T-helper 2 cell (primary cell): Measurements from ENCODE around the gene EIF4G3.
"Not testable (repeated sequence)": the region's sequence is repeated elsewhere in the genome, so short reads cannot be mapped to it uniquely, and the experiment has no call there.

ENCODE experiments used
- DNase-seq, 5 experiments: peaks; one replicate each; pipeline versions ENCODE4 v3.0.0 to v3.0.0-alpha.2; 2012 to 2022

The EIF4G3 gene

GRCh38 chr1:20867847-20868246 lies 308.9 kb downstream of the EIF4G3 start:
- DNase-seq: no peak

- DNase-seq: no peak
Observed at GRCh38 chr1:20867062-20867461, 309.6 kb downstream of the EIF4G3 start.

GRCh38 chr1:20865001-20865400 lies 311.7 kb downstream of the EIF4G3 start:
- DNase-seq: no peak

DNA sequence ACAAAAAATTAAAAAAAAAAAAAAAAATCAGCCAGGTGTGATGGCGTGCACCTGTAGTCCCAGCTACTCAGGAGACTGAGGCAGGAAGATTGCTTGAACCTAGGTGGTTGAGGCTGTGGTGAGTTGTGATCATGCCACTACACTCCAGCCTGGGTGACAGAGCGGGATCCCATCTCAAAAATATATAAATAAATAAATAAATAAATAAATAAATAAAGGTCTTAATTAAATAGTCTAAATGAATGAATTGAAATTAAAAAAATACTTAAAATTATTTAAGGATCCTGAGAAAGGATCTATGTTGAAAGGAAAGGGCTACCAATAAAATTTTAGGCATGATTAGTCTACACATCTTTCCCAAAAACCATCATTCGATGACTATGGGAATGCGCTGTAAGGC lies 322.2 kb downstream of the EIF4G3 start:
- no peak for DNase-seq

GRCh38 chr1:20851791-20852190 lies 324.9 kb downstream of the EIF4G3 start:
- not testable (repeated sequence) for DNase-seq

- no peak for DNase-seq
Observed at GRCh38 chr1:20850021-20850420, 326.7 kb downstream of the EIF4G3 start.

DNA sequence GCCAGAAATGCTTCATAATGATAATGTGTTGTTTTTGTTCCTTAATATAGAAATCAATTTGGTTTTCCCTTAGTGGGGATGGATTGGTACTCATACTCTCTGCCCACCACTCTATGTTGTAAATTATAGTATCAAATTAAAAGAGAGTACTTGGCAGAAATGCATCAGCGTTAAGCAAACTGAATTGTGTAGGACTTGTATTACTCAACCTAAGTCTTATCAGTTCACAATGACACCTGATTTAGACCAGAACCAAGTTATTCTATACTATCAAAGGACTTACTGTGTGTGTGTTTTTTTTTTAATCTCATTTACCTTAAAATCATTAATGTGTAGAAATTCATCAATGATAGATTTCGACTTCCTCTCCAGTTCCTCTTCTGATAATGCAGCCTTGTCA lies 327.6 kb downstream of the EIF4G3 start:
- no peak for DNase-seq

GRCh38 chr1:20848162-20848561 lies 328.5 kb downstream of the EIF4G3 start:
- DNase-seq: no peak

- no peak for DNase-seq
Observed at GRCh38 chr1:20847611-20848080, 329.1 kb downstream of the EIF4G3 start.

GRCh38 chr1:20846461-20847374 lies 330.0 kb downstream of the EIF4G3 start:
- DNase-seq: no peak

- no peak for DNase-seq
Observed at GRCh38 chr1:20840731-20841130, 336.0 kb downstream of the EIF4G3 start.

DNA sequence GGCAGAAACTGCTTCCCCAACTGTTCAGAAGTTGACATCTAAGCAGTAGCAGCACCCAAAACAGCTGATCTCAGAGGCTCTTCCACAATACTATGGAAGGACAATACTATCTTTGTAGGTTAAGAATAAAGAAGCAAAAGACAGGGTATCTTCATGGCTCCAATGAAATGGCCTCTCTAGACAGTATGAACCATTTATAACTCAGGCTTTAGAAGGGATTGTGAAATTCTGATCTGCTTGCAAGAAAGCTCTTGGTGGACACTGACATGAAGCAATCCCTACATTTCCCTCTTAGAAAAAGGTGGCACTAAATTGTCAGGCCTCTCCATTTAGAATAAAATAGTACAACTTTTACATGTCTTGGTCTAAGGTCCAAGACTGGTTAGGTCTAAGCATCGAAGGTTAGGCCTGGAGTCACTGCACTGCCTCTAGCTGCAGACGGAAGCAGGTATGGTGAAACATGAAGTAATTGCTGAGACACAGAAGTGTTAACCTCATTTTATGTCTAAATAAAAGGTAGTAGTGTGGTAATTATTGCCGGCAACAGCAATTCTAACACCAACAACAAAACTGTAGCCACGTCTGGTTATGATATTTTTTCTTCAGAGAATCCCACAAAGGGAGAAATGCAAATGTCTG lies 339.0 kb downstream of the EIF4G3 start:
- no peak for DNase-seq

DNA sequence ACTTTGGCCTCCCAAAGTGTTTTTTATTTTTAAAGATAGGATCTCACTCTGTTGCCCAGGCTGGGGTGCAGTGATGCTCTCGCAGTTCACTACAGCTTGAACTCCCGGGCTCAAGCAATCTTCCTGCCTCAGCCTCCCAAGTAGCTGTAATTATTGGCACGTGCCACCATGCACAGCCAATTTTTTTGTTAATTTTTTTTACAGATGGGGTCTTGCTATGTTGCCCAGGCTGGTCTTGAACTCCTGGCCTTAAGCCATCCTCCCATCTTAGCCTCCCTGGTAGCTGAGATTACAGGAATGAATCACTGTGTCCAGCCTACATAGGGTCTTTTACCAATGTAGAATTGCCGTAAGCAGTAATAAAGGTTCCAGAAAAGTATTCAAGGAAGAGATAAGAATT lies 340.5 kb downstream of the EIF4G3 start:
- DNase-seq: no peak

- DNase-seq: no peak
Observed at GRCh38 chr1:20834780-20835179, 341.9 kb downstream of the EIF4G3 start.

GRCh38 chr1:20834192-20834591 lies 342.5 kb downstream of the EIF4G3 start:
- no peak for DNase-seq

DNA sequence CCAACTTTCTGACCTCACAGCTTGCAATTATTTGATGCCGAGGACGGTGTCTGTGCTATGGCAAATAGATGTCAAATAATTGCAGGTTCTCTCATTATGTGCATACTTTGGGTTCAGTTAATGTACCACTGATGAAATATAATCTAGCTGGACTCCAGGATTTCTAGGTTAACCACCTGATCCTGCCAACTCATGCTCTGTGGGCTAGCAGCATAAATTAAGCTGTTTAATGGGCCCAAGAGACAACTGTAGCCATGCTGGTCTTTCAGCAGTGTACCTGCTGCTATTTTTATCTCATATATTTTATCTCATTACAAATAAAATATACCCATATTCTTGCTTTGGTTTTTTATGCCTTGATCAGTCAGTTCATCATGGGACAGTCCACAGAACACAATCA lies 346.3 kb downstream of the EIF4G3 start:
- no peak for DNase-seq

DNA sequence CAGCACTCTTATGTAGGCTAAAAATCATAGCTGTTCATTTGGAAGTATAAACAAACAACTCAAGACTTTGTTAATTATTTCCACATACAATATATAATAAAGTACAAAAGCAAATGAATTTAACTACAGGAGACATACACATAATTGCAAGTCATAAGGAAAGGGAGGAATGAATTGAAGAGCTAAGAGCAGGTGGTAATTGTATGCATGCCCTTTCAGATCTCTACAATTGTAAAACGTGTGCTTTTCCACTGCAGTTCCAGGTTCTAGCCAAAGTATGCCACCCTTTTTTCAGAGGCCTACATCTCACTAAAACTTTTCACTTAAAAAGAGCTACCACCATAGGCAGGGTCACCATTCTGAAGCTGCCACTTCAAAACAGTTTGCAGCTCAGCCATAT lies 346.8 kb downstream of the EIF4G3 start:
- DNase-seq: no peak

DNA sequence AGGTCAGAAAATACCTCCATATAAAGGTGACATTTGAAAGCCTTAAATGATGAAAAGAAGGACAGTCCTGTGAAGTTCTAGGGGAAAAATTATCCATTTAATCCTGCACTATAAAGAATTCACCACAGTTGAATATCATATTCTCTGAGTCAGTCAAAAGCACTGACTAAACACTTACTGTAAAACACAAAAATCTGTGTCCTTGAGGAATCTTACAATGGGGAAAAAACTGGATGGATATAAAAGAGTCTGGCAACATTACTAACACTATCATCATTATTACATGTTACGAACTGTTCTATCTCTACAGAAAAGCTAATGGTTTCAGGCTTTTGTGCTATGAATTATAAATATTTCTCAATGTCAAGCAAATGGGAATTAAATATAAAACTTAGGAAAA lies 347.2 kb downstream of the EIF4G3 start:
- DNase-seq: no peak

DNA sequence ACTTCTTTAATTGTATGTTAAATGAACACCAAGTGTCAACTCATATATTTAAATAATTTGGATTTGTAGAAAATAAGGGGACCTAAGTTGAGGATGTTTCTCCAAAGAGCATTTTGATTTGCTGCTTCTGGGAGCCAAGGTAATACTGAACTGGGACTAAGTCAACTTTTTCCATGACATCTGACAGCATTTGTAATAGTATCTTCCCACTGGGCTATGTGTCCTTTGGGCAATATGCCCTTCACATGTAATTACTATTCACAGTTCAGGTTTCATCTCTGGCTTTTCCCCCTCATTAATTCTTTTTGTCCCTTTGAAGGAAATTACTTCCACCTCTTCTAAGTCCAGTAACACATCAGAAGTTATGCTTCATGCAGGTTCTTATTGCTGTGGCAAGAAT lies 352.9 kb downstream of the EIF4G3 start:
- DNase-seq: no peak

DNA sequence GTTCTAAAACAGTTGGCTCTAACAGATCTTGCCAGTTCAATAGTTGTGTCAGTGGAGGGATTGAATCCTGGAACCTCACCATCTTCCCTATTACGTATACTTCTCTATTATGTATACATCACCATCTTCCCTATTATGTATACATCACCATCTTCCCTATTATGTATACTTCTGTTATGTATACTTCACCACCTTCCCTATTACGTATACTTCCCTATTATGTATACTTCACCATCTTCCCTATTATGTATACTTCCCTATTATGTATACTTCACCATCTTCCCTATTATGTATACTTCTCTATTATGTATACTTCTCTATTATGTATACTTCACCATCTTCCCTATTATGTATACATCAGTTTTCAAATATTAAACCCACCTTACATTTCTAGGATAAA lies 355.2 kb downstream of the EIF4G3 start:
- no peak for DNase-seq

- no peak for DNase-seq
Observed at GRCh38 chr1:20819818-20820217, 356.9 kb downstream of the EIF4G3 start.

GRCh38 chr1:20814534-20814871 lies 362.2 kb downstream of the EIF4G3 start:
- no peak for DNase-seq

- DNase-seq: no peak
Observed at GRCh38 chr1:20811916-20812315, 364.8 kb downstream of the EIF4G3 start.

- no peak for DNase-seq
Observed at GRCh38 chr1:20793236-20793635, 383.5 kb downstream of the EIF4G3 start.
